HG02678 (cell line): Measurements from ENCODE around the gene NECTIN1.
A peak's percentile ranks its signal among the peaks of the same experiment; 100 is the strongest.

ENCODE experiments used
- ATAC-seq: cut with Tn5 transposase; IDR thresholded peaks from one replicate; pipeline ENCODE4 v1.9.1; 2021; ENCODE audit warnings: mild to moderate bottlenecking, moderate library complexity; ENCODE audit not compliant: unreplicated experiment

NECTIN1 gene

DNA sequence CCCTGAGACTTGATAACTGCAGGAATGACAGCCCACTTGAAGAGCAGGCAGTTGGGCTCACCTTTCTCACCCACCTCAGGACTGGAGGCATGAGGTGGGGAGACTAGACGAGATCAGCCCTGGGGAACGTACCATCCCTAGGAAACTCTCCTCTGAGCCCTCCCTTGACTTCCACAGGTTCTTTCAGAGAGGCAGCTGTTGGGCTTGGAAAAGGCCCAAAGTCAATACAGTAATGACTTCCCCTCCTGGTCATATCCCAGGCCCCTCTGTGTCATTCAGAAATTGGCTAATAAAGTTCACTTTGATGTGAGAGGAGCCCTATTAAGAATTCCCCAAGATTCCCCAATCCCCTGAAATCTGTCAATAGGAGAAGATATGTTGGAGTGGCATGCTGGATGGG is 5.8 kb upstream of the NECTIN1 start:
- no peak for ATAC-seq

DNA sequence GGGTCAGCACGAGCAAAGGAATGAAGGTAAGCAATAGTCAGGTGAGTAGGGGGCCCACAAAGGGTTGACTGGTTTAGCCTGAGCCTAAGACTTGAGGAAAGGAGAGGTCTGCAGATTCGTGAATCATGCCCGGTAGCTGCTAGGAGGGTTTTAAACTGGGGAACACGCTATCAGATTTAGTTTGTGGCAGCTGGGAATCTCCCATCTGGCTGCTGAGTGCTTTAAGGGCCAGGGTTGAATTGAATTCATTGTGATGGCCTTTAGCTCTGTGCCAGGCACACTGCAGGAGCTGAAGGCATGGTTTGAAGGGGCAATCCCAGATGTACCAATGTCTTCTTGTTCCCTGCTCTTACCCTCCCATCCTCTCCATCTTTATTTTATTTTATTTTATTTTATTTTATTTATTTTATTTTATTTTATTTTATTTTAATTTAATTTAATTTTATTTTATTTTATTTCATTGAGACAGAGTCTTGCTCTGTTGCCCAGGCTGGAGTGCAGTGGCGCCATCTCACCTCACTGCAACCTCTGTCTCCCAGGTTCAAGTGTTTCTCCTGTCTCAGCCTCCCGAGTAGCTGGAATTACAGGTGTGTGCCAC is 1.9 kb upstream of the NECTIN1 start:
- ATAC-seq, result no peak

DNA sequence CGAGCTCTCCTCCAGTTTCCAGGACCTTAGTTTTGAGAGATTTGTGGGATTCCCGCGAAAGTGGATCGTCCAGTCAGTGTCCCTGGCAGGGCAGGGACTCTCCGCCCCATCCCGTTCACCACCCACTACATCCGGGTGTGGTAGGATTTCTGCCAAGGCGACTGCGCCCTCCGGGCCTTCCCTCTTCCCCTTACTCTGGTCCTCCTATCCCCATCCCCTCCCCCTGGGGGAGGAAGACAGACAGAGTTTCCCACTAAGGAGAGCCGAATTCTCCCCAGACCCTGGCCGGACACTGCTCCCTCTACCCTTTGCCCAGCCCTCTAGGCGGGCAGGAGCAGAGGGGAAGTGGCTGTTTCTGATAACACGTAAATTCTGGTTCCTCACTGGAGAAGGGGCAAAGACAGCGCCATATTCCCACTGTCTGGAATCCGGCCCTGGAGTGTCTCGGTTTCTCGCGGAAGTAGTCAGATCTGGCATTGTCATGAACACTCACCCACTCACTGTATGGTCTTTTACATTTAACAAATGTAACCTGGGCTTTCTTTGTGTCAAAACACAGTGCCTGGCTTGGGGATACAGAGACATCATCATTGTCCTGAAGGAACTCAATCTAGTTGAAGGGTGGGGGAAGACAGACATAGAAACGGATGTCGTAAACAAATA is 1.1 kb upstream of the NECTIN1 start:
- no peak for ATAC-seq

DNA sequence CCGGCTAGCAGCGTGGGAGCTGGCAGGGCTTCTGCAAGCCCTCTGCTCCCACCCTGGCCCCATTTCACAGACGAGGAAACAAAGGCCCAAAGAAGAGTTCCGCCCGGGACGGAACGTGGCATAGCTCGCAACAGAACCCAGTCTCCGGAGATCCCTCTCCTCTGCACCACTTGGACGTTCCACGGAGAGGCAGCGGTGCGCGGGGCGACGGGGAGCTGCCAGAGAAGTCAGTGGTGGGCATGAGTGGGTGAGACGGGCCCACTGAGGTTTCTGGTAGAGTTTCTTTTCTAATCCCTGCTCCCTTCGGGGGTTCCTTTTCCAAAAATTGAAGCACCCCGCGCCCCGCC is 554 bp upstream of the NECTIN1 start:
- peak; percentile 11 for ATAC-seq

DNA sequence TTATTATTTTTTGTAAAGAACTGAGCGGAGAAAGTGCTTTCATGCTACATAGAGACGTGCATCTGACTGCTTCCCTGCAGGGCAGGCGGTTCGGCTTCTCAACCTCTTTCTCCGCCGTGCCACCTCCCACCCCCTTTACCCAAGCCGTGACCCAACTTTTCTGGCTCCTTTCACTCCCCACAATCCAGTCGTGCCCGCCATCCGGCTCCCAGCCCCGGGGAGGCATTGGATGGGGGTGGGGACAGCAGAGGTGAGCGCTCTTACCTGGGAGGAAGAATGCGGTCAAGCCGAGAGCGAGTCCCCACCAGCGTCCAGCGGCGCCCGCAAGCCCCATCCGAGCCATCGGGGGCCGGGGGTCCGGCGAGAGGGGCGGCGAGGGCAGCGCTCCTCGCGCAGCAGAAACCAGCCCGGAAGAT is 781 bp downstream of the NECTIN1 start:
- ATAC-seq, result no peak

DNA sequence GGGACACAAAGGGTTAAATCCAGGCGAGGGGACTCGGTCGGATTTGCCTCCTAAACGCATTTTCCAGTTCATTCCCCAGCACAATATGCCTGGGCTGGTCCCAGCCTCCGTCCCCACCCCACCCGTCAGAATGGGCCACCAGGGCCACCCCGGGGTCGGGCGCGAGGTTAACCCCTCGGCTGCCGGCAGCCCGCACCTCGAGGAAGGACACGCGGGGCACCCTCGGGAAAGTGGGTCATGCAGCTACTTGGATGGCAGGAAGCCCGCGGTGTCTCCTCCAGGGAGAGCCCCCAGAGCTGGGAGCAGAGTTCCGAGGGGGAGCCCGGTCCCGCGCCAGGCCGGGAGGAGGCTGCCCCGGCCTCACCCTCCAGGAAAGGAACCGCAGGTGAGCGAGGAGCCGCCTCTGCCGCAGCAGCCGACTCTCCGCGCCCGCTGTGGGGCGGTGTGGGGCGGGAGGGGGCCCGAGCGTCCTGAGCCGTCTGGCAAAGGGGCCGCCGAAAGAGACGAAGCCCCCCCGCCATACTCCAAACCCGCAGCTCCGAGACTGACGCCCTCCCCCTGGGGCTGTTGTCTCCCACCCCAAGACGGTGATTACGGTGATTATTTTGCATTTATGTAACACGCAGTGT is 1.4 kb downstream of the NECTIN1 start:
- ATAC-seq, result no peak

DNA sequence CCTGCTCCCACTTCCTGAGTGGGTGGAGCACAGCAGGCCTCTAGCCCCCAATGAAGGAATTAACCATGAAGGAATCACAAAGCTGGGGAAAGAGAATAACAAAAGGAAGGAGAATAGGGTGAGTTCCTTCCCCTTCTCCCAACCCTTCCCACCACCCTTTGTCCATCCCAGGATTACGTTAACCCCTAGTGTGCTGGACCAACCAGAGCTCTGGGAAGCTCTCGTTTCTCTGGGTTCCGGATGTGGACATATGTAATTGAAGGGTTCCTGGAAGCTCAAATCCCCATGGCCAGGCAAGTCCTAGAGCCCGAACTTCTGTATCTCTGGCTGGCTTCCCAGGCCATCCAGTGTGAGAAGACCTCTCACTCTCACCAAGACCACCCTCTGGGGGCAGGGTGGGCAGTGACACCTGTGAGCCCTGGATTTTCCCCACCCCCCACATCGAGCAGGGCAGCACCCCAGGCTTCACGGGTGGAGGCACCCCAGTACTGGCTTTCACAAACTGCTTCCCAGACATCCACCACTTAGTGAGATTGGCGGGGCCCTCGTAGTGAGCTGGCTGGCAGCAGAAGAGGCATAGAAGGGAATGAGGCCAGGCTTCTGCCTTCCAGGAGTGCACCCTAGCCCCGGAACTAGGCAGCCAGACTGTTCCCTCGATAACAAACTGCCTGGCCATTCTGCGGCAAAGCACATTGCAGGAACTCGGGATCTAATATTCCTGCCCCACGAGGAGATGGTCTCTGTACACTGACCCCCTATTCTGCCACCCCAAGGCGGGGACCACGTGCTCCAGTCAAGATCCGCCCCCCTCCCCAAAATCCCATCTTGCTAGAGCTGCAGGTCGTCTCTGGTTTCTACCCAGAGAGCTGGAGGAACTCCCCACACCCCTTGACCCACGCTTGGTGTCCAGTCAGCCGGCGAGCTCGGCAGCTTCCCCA is 2.1 kb downstream of the NECTIN1 start:
- ATAC-seq, result no peak

DNA sequence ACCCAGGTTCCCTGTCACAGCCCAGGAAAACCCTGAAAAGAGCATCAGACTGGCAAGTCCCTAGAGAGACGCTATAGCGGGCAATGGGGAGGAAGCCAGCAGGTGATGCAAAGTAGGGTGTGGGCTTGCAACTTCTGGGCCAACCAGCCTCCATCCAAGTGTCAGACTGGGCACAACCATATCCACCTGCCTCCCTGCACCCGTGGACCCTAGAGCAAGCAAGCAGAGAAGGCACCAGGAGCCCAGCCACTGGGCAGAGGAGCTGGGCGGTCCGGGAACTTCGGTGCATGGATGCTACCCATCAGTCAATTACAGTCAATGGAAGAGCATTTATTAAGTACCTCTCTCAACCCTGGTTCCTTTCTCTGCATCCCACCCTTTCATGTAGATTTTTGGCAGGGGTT is 2.8 kb downstream of the NECTIN1 start:
- no peak for ATAC-seq

DNA sequence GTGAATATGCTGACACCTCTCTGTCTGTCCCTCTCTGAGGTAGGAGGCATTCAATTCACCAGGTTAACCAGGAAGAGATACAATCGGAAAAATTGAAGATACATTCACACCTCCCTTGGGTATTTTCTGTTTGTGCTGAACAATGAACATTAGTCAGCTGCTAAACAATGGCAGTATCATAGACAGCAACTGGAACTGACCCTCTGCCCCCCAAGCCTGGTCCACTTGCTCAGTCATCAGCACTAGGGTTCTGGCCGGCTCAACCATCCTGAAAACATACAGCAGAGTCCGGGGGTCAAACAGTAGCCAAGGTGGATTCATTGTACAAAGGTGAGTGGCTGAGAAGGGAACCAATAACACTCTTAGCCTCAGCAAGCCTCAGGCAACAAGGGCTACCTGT is 4.0 kb downstream of the NECTIN1 start:
- ATAC-seq, result no peak

DNA sequence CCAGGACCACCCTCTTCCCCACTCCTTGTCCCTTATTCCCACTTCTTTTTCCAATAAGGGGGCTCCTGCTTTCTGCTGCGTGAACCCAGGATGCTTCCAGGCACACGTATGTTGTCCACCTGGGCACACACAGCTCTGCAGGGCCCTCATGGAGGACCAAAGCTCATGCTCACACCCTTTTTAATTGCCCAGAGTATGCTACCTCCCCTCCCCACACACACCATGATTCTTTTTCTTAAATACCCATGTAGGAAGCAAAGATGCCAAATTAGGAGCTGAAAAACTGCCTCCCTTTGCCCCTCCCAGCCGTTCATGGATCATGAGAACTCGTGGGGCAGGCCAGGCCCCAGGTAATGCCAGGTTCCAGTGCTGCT is 5.1 kb downstream of the NECTIN1 start:
- no peak for ATAC-seq

DNA sequence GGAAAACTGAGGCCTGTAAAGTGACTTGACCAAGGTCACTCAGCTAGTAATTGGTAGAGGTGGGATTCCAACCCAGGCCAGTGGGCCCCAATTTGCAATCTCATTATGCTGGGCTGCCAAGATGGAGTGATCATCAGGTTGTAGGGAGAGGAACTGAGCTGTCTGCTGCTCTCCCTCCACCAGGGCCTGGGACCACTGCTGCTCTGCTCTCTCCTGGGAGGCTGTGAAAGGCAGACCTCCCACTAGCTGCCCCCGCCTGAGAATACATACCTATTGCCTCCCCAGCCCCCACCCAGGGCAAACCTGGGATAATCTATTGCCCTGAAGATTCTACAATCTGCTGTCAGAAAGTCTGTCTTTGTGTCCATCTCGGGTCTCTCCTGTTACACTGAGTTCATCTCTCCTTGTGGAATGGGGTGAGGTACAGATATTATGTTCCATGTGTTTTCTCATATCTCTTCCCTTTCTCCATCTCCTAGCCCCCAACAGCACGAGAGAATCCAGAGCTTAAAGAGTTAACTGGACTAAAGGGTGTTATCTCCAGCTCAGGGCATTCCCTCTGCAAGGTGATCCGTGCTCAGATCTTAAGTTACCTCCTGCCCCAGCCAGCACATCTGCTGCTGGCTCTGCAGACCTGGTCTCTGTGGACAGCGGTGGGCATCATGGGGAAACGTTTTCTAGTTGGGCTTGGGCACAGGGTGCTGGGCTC is 5.6 kb downstream of the NECTIN1 start:
- no peak for ATAC-seq

DNA sequence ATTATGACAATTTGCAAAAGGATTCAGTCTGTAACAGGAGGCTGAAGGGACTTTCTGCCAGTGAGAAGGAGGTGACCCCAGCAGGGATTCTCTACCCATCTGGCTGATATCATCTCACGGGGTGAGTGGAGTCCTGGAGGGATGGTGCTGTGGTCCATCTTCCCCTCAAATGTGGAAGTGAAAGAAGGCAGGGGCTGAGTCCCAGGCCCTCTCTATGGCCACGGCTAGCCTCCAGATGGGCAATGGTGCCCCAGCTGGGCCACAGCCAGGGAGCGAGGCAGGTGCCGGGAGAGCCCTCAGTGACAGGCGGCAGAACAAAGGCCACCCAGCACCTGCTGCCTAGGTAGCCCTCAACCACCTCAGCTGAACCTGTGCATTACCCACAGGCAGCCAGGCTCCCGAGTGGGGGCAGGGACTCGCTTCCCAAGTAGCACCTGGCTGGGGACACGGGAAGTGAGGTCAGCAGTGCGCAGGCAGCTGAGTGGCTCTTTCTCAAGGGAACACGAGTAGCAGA is 6.7 kb downstream of the NECTIN1 start:
- ATAC-seq, result peak; percentile 39

DNA sequence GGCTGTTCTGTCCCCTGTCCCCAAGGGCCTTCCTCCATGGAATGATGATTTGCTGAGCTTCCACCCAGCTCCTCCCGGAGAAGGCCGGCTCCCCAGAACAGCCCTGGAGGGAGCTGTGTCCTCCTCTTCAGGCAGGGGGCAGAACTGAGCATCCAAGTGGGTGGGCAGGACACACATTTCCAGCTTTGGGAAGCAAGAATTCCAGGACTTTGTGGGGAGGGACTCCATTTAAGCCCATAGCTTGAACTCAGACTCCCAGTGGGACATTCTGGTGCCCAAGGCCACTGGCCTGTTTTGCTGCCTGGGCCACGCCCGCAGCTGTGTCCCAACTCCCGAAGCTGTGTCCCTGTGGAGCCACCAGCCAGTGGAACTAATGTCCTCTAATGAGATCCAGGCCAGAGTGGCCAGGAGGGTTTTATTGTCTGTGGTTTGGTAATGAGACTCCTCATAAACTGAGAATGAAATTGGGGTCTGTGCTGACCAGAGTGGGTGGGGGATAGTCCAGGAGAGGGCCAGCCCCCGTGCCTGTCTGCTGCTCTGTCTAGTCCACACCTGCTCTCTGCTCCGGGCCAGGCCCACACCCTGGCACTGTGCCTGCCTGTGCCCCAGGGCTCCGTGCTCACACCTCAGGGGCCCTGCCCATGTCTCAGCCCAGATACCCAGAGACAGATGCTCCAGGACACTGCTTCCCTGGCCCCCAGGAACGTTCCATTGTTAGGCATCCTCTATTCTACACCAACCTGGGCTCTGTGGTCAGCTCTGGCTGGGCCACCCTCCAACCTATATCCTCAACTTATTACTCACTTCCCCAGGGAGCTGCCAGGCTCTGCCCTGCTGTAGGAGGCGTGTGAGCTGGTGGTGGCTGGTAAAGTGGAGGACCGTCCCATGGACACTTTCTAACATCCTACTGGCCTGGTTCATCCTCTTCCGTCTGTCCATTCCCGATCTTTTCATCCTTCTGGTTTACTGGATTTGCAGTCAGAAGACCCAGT is 7.6 kb downstream of the NECTIN1 start:
- no peak for ATAC-seq

DNA sequence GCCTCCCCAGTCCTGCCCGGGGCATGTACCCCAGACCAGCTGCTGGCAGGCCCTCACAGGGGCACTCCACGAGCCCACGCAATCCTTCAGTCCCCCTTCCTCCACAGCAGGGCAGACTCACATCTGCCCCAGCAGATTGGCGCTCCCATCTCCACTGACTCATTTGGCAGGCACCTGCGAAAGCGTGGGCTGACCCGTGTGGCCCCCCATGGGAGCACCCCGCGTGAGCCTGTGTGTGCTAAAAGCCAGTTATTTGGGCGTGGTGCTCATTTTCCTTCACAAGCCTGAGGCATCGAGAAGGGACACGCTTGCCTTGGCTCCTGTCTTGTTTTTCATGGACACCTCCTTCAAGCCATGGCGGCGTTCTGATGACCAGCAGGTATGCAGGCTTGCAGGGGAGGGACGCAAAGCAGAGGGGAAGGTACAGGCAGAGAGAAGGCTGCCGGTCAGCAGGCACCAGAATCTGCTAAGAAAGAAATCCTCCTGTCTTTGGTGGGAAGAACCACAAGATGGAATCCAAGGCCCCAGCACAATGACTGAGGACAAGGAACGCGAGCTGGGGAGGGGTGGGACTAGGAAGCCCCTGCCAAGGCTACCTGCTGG is 8.6 kb downstream of the NECTIN1 start:
- ATAC-seq, result no peak

DNA sequence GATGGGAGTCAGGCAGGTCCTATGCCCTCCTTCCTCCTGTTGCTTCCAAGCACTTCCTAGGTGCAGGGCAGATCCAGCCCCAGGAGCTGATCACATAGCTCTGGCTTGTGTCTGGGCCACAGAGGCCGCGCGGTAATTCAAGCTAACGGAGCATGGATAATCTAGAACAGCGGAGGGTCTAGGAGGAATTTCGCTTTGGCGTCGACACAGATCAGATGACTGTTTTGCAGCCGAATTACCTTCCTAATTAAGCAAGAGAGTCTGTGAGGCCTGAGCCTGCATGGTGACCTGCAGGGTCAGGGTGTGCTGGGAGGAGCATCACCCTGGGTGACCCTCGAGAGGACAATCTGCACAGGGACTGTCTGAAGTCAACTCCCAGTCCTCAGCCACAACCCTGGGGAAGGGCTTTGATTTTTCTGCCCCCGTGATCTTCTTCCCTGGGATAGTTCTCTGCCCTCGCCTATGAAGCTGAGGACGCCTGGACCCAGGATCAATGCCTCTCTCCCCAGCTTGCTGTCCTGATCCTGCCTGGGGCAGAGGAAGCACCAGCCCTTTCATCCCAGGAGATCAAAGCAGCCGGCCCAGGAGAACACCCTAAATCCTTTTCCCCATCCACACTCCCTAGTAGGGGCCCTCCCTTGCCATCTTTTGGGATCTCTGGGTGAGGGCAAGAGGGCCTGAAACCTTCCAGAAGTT is 11.0 kb downstream of the NECTIN1 start:
- no peak for ATAC-seq

DNA sequence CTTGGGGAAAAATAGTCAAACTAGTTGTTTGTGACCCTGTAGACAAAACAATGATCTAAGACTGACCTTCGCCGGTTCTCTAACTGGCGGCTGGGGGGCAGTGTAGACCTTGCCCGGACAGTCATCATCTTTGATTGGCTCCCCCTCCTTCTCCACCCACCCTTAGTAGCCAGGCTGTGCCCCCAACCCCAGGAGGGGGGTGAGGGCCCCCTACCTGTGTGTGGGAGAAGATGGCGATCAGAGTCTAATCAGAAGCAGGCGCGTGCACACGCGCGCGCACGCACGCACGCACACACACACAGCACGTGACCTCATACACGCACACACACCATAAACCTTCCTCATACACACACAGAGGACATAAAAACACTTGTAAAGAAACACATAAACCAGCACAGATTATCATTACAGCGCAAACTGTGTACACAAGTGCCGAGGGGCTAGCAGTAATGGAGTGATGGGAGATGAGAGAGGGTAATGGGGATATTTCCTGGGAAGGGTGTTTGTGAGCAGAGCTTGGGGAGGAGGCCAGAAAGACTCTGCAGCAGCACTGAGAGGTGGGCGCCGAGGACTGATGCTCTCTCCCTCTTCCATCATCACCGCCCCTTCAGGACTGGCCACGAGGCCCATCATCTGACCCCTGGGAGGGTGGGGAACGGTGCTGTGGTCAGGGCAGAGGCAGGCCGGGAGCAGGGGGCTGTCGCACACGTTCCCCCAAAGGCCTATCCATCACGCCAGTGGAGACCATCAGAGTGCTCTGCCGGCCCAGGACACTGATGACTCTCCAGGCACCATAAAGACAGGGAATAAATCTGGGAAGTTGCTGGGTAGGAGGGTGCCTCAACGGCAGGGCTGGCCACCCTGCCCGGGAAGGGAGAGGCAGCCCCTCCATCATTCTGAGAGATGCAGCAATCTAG is 12.2 kb downstream of the NECTIN1 start:
- no peak for ATAC-seq

DNA sequence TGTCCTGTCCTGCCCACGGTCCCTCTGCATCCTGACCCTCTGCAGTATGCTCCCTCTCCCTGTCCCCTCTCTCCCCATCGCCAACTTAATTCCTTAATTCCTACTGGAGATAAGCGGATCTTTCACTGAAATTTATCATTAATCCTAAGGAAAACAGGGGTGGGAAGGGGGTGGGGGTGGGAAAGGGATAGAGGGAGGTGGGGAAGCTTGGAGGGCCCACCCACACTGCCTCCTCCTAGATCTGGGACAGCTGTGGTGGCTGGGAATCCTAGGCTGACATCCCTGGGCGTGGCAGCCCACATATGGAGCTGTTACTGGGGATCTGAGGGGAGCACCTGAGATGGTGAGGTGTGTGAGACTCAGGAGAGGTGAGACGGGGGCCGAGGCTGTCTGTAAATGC is 14.4 kb downstream of the NECTIN1 start:
- no peak for ATAC-seq

DNA sequence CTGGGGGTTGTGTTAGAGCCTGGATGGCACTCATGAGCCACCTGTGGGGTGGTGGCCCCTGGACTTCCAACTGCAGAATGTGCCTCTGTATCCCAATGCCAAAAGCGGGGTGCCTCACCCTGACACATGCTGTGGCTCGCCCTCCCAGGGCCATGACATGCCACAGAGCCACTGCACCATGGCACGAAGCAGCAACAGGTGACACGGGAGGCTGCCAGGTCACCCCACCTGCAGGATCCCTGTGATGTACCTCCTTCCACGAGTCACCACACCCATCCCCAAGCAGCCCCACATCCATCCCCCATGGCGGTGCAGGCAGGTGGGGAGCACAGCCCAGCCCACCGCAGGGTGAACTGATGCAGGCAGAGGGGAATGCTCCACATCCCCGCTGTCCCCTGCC is 14.8 kb downstream of the NECTIN1 start:
- ATAC-seq, result no peak
